22Rv1 (cell line): ENCODE data around the gene ANAPC13.

Source experiments
- ZFX ChIP-seq: fragments of 450-650 bp; IDR thresholded peaks from 2 replicates; pipeline ENCODE4 v1.6.1; 2017; ENCODE audit warnings: antibody characterized with exemption, borderline replicate concordance
- TF ChIP-seq, protein P1 (sequence below): fragments of 450-650 bp; IDR thresholded peaks from 2 replicates; pipeline ENCODE4 v1.5.1; 2017; ENCODE audit warnings: mild to moderate bottlenecking

GRCh38 chr3:134485718-134486576 is at the start of gene ANAPC13, which contains the start of gene CEP63:
- TF ChIP-seq, protein P1, sequence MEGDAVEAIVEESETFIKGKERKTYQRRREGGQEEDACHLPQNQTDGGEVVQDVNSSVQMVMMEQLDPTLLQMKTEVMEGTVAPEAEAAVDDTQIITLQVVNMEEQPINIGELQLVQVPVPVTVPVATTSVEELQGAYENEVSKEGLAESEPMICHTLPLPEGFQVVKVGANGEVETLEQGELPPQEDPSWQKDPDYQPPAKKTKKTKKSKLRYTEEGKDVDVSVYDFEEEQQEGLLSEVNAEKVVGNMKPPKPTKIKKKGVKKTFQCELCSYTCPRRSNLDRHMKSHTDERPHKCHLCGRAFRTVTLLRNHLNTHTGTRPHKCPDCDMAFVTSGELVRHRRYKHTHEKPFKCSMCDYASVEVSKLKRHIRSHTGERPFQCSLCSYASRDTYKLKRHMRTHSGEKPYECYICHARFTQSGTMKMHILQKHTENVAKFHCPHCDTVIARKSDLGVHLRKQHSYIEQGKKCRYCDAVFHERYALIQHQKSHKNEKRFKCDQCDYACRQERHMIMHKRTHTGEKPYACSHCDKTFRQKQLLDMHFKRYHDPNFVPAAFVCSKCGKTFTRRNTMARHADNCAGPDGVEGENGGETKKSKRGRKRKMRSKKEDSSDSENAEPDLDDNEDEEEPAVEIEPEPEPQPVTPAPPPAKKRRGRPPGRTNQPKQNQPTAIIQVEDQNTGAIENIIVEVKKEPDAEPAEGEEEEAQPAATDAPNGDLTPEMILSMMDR, result no peak
- TF ChIP-seq ZFX, result no peak
